GM18520 (cell line): ENCODE results near the gene GNAS.
"Not testable (repeated sequence)": the region's sequence is repeated elsewhere in the genome, so short reads cannot be mapped to it uniquely, and the experiment has no call there.

Experiments used
- ATAC-seq: cut with Tn5 transposase; IDR thresholded peaks from one replicate; pipeline ENCODE4 v1.9.1; 2021; ENCODE audit not compliant: unreplicated experiment

GNAS gene

GRCh38 chr20:58828136-58828535 lies 24.4 kb upstream of the GNAS start:
- no peak for ATAC-seq

DNA sequence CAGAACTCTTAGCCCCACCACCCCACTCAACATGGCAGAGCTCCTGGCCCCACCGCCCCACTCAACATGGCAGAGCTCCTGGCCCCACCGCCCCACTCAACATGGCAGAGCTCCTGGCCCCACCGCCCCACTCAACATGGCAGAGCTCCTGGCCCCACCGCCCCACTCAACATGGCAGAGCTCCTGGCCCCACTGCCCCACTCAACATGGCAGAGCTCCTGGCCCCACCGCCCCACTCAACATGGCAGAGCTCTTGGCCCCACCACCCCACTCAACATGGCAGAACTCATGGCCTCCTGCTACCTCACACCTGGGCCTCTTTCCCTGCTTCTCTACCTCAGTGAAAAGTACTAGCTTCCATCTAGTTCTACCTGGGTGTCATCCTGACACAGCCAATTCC lies 23.7 kb upstream of the GNAS start:
- not testable (repeated sequence) for ATAC-seq

DNA sequence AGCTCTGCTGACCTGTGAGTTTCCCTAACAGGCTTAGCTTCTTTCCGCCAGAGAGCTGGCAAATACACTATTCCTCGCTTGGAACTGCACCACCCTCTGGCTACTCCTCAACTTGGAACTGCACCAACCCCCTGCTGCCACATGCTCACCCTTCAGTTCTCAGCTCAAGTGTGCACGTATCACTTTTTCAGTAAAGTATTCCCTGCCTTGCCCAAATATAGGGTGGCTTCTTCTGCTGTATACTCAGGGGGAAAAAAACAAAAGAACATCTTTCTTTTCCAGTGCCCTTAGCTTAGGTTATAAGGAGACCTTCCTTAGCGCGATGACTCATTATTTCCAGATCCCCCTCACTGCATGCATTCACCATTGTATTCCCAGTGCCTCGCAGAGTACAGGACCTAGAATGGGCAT lies 23.0 kb upstream of the GNAS start:
- no peak for ATAC-seq

DNA sequence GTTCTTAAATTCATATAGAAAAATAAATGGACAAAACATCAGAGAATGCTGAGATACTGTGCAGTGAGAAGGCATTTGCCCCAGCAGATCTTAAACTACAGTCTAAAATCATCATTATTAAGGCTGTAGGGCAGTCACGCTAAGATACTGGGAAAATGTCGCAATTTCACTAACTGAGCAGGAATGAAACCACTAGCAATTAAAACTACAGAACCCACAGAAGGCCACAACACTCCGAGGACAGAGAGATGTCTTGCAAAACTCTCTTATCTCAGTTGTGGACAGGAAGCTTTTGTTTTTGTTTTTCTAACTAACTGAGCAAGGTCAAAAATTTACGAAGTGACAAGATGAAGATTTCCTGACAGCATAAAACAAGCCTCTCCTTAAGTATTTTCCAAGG lies 20.1 kb upstream of the GNAS start:
- ATAC-seq, result no peak

DNA sequence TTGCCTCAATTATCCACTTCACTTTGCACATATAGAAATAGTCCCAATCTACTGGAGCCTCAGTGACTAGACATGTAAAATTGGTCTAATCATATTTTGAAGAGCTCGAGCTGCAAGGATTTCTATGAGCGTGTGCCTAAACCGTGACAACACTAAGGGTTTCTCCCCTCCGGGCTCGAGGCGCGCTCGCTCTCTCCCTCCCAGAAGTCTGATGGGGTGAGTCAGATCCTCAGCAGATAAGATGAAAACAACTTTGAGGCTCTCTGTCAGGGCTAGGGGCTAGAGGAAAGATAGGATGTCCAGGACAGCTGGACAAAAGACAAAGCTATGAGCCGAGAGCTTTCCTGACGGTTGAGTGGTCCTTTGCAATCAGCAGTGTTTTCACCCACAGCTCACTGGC lies 18.6 kb upstream of the GNAS start:
- no peak for ATAC-seq

- ATAC-seq, result no peak
These were observed 17.3 kb upstream of the GNAS start for GRCh38 chr20:58835231-58835630.

GRCh38 chr20:58836616-58837204 lies 15.8 kb upstream of the GNAS start:
- ATAC-seq, result no peak

GRCh38 chr20:58837717-58838116 lies 14.8 kb upstream of the GNAS start:
- ATAC-seq, result no peak

DNA sequence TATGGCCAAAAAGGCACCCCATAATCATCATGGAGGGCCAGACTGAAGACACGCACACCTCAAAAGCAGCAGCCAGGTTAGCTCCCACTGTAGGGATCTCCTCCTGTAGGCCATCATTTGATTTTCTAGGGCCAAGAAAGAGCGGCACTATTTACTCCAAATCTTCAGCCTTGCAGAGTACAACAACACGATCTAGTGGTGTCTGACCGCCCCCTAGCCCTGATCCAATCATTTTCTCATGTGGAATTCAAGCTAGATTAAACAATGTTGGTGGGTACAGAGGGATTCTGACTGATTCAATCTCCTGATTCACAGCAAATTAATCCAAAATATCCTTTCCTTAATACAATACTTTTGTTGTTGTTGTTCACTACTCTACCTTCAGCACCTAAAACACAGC lies 14.3 kb upstream of the GNAS start:
- no peak for ATAC-seq

DNA sequence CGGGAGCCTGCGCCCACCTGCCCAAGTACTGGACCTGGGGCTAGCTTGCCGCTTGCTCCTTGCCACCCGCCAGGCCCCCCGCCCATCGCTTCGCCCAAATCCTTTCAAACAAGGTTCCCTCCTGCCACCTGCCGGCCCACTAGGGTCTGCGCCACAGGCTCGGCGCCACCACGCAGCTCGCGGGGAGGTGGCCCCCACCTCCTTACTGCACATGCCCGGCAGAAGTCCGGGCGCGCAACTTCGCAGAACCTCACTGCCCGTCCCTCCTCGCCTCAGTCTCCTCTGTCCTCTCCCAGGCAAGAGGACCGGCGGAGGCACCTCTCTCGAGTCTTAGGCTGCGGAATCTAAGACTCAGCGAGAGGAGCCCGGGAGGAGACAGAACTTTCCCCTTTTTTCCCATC lies 13.0 kb upstream of the GNAS start:
- no peak for ATAC-seq

GRCh38 chr20:58839991-58840747 lies 12.3 kb upstream of the GNAS start:
- ATAC-seq, result no peak

DNA sequence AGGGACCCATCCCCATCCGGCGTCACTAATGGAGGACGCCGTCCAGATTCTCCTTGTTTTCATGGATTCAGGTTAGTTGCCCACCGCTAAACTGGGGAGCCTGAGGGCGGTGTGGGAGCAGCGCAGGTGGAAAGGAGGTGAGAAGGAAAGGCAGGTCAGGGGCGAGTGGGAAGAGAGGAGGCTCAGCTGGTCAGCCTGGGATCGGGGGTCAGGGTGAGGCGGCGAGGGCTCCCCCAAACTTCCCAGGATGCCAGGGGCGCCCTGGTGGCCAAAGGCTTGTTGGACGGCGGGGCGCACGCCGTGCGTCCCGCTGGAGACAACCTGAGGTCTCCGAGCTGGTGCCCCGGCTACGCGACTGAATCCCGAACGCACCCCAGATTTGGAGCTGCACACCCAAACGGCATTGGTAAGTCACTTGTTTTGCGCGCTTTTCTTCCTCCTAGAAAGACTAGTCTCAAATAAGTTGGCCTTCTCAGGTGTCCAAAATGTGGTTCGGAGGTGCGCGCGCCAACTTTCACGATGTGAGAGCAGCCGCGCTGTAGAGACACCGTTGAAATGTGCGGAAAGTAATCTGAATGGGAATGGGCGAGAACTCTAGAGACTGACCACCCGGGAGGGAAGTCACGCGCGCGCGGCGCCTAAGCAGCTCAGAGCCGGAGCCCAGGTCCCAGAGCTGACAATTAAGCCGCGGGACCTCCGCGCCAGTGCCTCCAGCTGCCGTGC lies 11.5 kb upstream of the GNAS start:
- ATAC-seq, result no peak

- ATAC-seq, result no peak
These were observed 10.8 kb upstream of the GNAS start for GRCh38 chr20:58841539-58842264.

DNA sequence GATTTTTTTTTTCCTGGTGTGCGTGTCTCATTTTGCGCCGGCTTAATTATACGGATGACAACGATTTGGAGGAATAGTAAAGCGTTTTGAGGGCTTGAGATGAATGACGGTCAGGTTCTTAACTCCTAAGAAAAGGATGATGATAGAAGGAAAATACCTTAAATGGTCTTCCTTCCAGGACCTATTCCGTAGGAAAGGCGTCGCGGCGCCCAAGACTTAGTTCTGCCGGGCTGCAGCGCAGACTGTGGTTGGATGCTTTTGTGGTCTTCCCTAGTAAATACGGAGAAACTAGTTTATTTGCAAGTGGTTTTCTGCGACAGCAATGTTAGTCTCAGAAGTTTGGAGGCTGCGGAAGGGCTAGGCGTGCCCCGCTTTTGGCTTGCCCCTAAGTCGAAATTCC lies 10.2 kb upstream of the GNAS start:
- no peak for ATAC-seq

GRCh38 chr20:58843128-58843556 lies 9.4 kb upstream of the GNAS start:
- ATAC-seq, result no peak

- ATAC-seq, result no peak
These were observed 6.8 kb upstream of the GNAS start for GRCh38 chr20:58845706-58846105.

DNA sequence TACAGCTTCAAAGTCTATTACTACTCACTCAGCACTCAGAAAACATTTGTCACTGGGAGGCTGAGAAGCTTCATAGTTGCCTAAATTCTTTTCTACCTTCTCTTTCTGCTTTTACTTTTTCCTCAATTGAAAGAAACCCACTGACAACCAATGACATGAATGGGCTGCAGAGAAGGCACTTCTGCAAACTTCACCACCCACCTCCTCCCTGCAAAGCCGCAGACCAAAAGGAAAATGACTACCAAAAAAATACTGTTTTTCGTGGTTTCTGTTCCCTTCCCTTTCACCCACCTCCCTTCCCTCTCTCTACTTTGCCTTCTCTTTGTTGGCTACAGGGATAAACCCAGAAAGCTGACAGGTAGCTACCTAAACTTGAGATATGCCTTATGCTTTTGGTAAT lies 5.1 kb upstream of the GNAS start:
- no peak for ATAC-seq

DNA sequence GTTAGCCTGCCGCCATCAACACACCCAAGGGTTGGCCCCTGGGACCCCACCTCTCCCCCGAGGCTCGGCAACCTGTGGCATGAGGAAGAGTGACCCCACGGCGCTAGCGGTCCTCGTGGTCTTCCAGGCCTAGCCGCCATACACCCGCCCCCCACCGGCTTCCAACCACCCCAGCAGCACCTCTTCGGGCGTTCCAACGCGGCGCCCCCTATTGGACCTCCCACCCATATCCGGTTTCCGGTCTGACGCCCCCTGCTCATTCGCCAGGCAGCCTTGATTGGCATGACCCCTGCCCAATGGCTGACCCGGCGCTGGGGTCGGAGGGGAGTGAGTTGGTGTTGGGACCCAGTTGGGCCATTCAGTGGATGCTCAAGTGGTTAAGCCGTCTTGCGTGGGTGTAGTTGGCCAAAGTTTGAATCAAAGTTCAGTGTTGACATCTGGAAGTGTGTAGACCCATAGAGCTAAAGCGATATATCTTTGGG lies 1.8 kb upstream of the GNAS start, which contains the start of gene GNAS-AS1:
Gene GNAS-AS1 (minus strand): TSS at position 210 of the 482 bp plus-strand sequence.
- ATAC-seq, result peak; percentile 67

GRCh38 chr20:58851221-58851968 lies 1.1 kb upstream of the GNAS start:
- ATAC-seq, result no peak

GRCh38 chr20:58851969-58852458 lies 502 bp upstream of the GNAS start:
- no peak for ATAC-seq
